NCI-H748 treated with DMSO at 0.1 percent for 48 hours (cell line): Measurements from ENCODE around the gene ANKFY1.

Experiments used
- DNase-seq: peaks from one replicate; lab custom pipeline; 2025; lab: John Stamatoyannopoulos, UW

ANKFY1 gene

DNA sequence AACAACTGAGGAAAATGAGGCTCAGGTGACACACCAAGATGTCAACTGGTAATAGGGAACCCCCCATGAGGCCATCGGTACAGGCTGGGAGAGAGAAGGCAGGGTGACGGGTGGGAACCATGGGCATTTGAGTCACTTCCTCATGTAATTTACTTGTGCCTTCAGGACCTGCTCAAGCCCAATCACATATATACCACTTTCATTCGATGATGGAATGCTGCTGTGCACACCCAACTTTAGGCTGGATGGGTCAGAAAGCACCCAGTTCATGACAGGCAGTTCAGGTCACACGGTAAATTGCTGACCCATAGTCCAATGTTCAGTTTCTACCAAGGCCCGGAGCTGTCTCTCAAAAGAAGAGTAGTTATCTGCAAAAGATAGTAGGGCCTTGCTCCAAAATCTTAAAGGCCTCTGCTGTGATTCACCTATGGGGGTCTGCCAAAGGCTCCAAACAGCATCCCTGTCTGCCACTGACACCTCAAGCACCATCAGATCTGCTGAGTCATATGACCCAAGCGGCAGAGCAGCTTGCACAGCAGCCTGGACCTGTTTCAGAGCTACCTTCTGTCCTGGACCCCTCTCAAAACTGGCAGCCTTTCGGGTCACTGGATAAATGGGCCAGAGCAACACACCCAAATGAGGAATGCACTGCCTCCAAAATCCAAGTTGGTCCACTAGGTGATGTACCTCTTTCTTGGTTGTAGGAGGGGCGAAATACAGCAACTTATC lies 145.6 kb downstream of the ANKFY1 start:
- DNase-seq, result no peak

DNA sequence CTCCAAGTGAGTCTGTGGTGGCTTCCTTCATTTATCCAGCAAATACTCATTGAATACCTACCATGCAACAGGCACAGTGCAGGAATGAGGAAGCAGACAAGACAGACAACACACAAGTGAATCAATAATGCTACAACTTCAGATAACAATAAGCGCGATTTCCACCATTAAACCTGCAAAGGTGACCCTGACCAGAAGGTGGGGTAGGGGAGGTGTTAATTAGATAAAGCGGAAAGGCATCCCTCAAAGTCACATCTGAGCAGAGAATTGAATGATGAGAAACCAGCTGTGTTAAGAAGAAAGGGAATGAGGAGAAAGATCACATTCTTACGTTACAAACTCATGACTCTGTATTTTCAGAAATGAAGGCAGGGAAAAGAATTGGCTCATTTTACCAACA lies 147.3 kb downstream of the ANKFY1 start:
- DNase-seq, result no peak
